VCaP (cell line): ENCODE measurements around the gene ADCK2.
A peak's percentile ranks its signal among the peaks of the same experiment; 100 is the strongest.
"Not testable (repeated sequence)": the region's sequence is repeated elsewhere in the genome, so short reads cannot be mapped to it uniquely, and the experiment has no call there.

ENCODE experiments used
- H3K27ac ChIP-seq: fragments of 450-650 bp; 2 replicates; pipeline ENCODE4 v1.5.1; 2017
- TF ChIP-seq, protein P1 (sequence below): fragments of 450-650 bp; conservative IDR thresholded peaks from 2 replicates; pipeline ENCODE4 v1.5.1; 2017; ENCODE audit warnings: mild to moderate bottlenecking, moderate library complexity

ADCK2 gene

GRCh38 chr7:140657891-140658290, 14.9 kb upstream of the ADCK2 start:
- TF ChIP-seq, protein P1, sequence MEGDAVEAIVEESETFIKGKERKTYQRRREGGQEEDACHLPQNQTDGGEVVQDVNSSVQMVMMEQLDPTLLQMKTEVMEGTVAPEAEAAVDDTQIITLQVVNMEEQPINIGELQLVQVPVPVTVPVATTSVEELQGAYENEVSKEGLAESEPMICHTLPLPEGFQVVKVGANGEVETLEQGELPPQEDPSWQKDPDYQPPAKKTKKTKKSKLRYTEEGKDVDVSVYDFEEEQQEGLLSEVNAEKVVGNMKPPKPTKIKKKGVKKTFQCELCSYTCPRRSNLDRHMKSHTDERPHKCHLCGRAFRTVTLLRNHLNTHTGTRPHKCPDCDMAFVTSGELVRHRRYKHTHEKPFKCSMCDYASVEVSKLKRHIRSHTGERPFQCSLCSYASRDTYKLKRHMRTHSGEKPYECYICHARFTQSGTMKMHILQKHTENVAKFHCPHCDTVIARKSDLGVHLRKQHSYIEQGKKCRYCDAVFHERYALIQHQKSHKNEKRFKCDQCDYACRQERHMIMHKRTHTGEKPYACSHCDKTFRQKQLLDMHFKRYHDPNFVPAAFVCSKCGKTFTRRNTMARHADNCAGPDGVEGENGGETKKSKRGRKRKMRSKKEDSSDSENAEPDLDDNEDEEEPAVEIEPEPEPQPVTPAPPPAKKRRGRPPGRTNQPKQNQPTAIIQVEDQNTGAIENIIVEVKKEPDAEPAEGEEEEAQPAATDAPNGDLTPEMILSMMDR, result no peak
- H3K27ac ChIP-seq, result peak overlapping the region; percentile 87; the same call in 1 of the 2 replicates

- no peak overlapping the region for H3K27ac ChIP-seq
- TF ChIP-seq, protein P1, result no peak
Observed at GRCh38 chr7:140659856-140660255, 12.9 kb upstream of the ADCK2 start.

GRCh38 chr7:140661124-140661523, 11.6 kb upstream of the ADCK2 start:
- peak overlapping the region; percentile 15; the same call in 1 of the 2 replicates for H3K27ac ChIP-seq
- TF ChIP-seq, protein P1, result peak; percentile 74

- H3K27ac ChIP-seq, result not testable (repeated sequence)
Observed at GRCh38 chr7:140662938-140663337, 9.8 kb upstream of the ADCK2 start.

GRCh38 chr7:140667476-140667875, 5.3 kb upstream of the ADCK2 start:
- TF ChIP-seq, protein P1, result no peak

DNA sequence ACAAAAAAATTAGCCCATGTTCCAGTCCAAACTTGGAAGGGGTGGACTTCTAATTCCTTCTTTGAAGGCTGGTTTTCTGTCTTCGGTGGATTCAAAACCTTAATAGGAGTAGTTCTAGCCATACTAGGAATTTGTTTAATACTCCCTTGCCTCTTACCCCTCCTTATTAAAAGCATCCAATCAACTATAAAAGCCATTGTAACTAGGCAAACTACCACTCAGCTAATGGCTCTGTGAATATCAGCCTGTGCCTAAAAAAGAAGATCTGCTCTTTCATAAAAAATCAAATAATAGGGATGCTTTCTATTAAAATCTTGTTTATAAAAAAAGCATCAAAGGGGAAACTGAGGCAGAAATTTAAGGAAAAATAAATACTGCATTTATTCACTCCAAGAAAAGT, 4.1 kb upstream of the ADCK2 start:
- TF ChIP-seq, protein P1, result no peak

More at GRCh38 chr7:140667476-140667875, 5.3 kb upstream of the ADCK2 start:
- H3K27ac ChIP-seq, result peak overlapping the region; percentile 31

GRCh38 chr7:140669352-140669751, 3.4 kb upstream of the ADCK2 start:
- TF ChIP-seq, protein P1, result no peak
- H3K27ac ChIP-seq, result no peak overlapping the region

More for the DNA sequence above, 4.1 kb upstream of the ADCK2 start:
- no peak overlapping the region for H3K27ac ChIP-seq

DNA sequence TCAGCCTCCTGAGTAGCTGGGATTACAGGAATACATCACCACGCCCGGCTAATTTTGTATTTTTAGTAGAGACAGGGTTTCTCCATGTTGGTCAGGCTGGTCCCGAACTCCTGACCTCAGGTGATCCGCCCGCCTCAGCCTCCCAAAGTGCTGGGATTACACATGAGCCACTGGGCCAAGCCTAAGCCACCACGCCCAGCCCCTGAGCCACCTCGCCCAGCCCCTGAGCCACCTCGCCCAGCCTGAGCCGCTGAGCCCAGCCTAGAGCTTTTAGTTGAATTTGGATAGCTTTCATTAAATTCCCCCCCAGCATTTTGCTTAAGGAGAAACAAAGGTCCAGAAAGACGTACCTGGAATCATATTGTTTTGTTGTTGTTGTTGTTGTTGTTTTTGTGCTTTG, 2.9 kb upstream of the ADCK2 start:
- H3K27ac ChIP-seq, result not testable (repeated sequence)

DNA sequence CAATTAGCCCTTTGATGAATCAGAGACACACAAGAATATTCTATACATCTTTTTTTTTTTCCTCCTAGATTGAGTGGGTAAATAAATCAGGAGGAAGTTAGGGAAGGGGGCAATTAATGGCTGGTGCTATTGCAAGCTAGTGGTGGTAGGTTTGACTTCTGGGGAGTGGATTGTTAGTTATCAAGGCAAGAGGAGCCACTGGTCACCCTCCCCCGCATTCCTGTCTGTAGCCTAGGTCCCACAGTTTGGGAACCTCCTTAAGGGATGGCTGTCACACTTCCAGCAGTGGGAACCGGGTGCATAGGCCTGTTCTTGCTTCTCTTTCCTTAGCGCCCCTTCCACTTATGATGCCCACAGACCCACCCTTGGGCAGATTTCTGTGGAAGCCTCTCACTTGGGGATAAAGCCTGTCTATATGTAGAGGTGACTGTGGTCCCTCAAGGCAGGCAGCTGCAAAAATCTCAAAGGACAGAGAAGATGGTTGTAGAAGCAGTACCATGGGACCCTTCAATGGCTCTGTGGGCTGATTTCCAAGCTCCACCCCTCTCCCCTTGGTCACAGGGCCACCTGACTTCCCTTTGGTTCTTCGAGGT, 2.3 kb upstream of the ADCK2 start:
- TF ChIP-seq, protein P1, result no peak
- H3K27ac ChIP-seq, result no peak overlapping the region
